ENCODE data around the gene SNTG2.

GRCh38 chr2:1223791-1224190, 273.1 kb downstream of the SNTG2 start:
- TF ChIP-seq EZH2 (IDR thresholded peaks at IDR 0.05): no peak
- no peak for TF ChIP-seq POLR2AphosphoS5 (IDR thresholded peaks at IDR 0.05; ENCODE audit: borderline replicate concordance, low read depth, low read length)
- no peak for TF ChIP-seq FOXP2 (optimal IDR thresholded peaks at IDR 0.05; ENCODE audit: control extremely low read depth, extremely low read length, insufficient read depth)
